KMS-11 (cell line): Measurements from ENCODE around the gene SGCD.

Experiments
- H2AFZ ChIP-seq: fragments of 200-600 bp; sonication (generic); 2 replicates; pipeline ENCODE4 v1.6.1; 2016; ENCODE audit warnings: antibody characterized with exemption, mixed run types, low read depth
- H3K27ac ChIP-seq: fragments of 200-600 bp; sonication (generic); 2 replicates; pipeline ENCODE4 v1.6.1; 2016; ENCODE audit warnings: mild to moderate bottlenecking, mixed run types
- H3K27me3 ChIP-seq: fragments of 200-600 bp; sonication (generic); 2 replicates; pipeline ENCODE4 v1.6.1; 2017; ENCODE audit warnings: mild to moderate bottlenecking, low read depth, mixed run types, moderate library complexity; ENCODE audit not compliant: insufficient read depth
- H3K36me3 ChIP-seq: fragments of 200-600 bp; sonication (generic); 2 replicates; pipeline ENCODE4 v1.6.1; 2017; ENCODE audit warnings: mild to moderate bottlenecking, mixed run types; ENCODE audit not compliant: insufficient read depth
- H3K4me1 ChIP-seq: fragments of 200-600 bp; sonication (generic); 2 replicates; pipeline ENCODE4 v1.6.1; 2016; ENCODE audit warnings: mild to moderate bottlenecking, low read depth, mixed run types; ENCODE audit not compliant: poor library complexity, severe bottlenecking
- H3K4me2 ChIP-seq: fragments of 200-600 bp; sonication (generic); 2 replicates; pipeline ENCODE4 v1.7.0; 2016; ENCODE audit warnings: mild to moderate bottlenecking, mixed run types
- H3K4me3 ChIP-seq: fragments of 200-600 bp; sonication (generic); IDR thresholded peaks from 2 replicates; pipeline ENCODE4 v1.6.1; 2017; ENCODE audit warnings: low read depth, low read length, mixed read lengths; ENCODE audit not compliant: insufficient read depth
- H3K79me2 ChIP-seq: fragments of 200-600 bp; sonication (generic); 2 replicates; pipeline ENCODE4 v1.6.1; 2016; ENCODE audit warnings: low read depth, mixed run types; ENCODE audit not compliant: insufficient read depth
- H3K9ac ChIP-seq: fragments of 200-600 bp; sonication (generic); 2 replicates; pipeline ENCODE4 v1.6.1; 2016; ENCODE audit warnings: mild to moderate bottlenecking, mixed run types
- H4K20me1 ChIP-seq: fragments of 200-600 bp; sonication (generic); 2 replicates; pipeline ENCODE4 v1.6.1; 2016; ENCODE audit warnings: mild to moderate bottlenecking, mixed run types; ENCODE audit not compliant: insufficient read depth
- CTCF ChIP-seq: fragments of 200-600 bp; sonication (generic); conservative IDR thresholded peaks from 2 replicates; pipeline ENCODE4 v1.6.1; 2017; ENCODE audit warnings: low read depth, mild to moderate bottlenecking, antibody characterized with exemption, low read length, moderate library complexity, mixed read lengths

Gene SGCD

GRCh38 chr5:156699147-156699546, 372.2 kb downstream of the SGCD start:
- TF ChIP-seq CTCF, result no peak
- no peaks in the 10 kb centered on the region for H3K4me1 ChIP-seq
- no peaks in the 10 kb centered on the region for H3K36me3 ChIP-seq
- no peaks in the 10 kb centered on the region for H3K27me3 ChIP-seq
- H3K4me3 ChIP-seq, result no peak overlapping the region
- H3K79me2 ChIP-seq, result no peaks in the 10 kb centered on the region
- H4K20me1 ChIP-seq, result no peaks in the 10 kb centered on the region
- no peak overlapping the region for H3K4me2 ChIP-seq
- H2AFZ ChIP-seq, result no peak overlapping the region
- no peak overlapping the region for H3K27ac ChIP-seq
- no peak overlapping the region for H3K9ac ChIP-seq

- H3K36me3 ChIP-seq, result no peaks in the 10 kb centered on the region
- no peaks in the 10 kb centered on the region for H3K27me3 ChIP-seq
- no peaks in the 10 kb centered on the region for H3K79me2 ChIP-seq
- no peak for TF ChIP-seq CTCF
- H3K27ac ChIP-seq, result no peak overlapping the region
- H3K4me1 ChIP-seq, result no peaks in the 10 kb centered on the region
- no peak overlapping the region for H3K4me3 ChIP-seq
- H3K4me2 ChIP-seq, result no peak overlapping the region
- no peaks in the 10 kb centered on the region for H4K20me1 ChIP-seq
- no peak overlapping the region for H3K9ac ChIP-seq
- no peak overlapping the region for H2AFZ ChIP-seq
Observed at GRCh38 chr5:156704139-156704538, 377.2 kb downstream of the SGCD start.

- no peak overlapping the region for H3K4me3 ChIP-seq
- no peak for TF ChIP-seq CTCF
- H3K4me2 ChIP-seq, result no peak overlapping the region
- H3K9ac ChIP-seq, result no peak overlapping the region
- no peaks in the 10 kb centered on the region for H3K4me1 ChIP-seq
- H3K27me3 ChIP-seq, result no peaks in the 10 kb centered on the region
- H3K79me2 ChIP-seq, result no peaks in the 10 kb centered on the region
- H2AFZ ChIP-seq, result no peak overlapping the region
- no peak overlapping the region for H3K27ac ChIP-seq
- H4K20me1 ChIP-seq, result no peaks in the 10 kb centered on the region
- H3K36me3 ChIP-seq, result no peaks in the 10 kb centered on the region
Observed at GRCh38 chr5:156706631-156707030, 379.7 kb downstream of the SGCD start.

- H3K9ac ChIP-seq, result no peak overlapping the region
- no peak for TF ChIP-seq CTCF
- no peaks in the 10 kb centered on the region for H3K79me2 ChIP-seq
- H3K36me3 ChIP-seq, result no peaks in the 10 kb centered on the region
- no peaks in the 10 kb centered on the region for H3K4me1 ChIP-seq
- no peak overlapping the region for H3K4me3 ChIP-seq
- no peak overlapping the region for H3K27ac ChIP-seq
- no peak overlapping the region for H2AFZ ChIP-seq
- H4K20me1 ChIP-seq, result no peaks in the 10 kb centered on the region
- no peak overlapping the region for H3K4me2 ChIP-seq
- H3K27me3 ChIP-seq, result no peaks in the 10 kb centered on the region
Observed at GRCh38 chr5:156707750-156708149, 380.8 kb downstream of the SGCD start.

- Histone ChIP-seq H3K27ac (no peak overlapping the region), H3K4me1 (no peaks in the 10 kb centered on the region), H3K79me2 (no peaks in the 10 kb centered on the region), H2AFZ (no peak overlapping the region), H4K20me1 (no peaks in the 10 kb centered on the region), H3K27me3 (no peaks in the 10 kb centered on the region), H3K9ac (no peak overlapping the region), H3K36me3 (no peaks in the 10 kb centered on the region), H3K4me3 (no peak overlapping the region), H3K4me2 (no peak overlapping the region)
- no peak for TF ChIP-seq CTCF
Observed at GRCh38 chr5:156715287-156715686, 388.3 kb downstream of the SGCD start.
